Activated B cell treated with CpG ODN at 0.5 μM for 24 hours (primary cell): ENCODE measurements around the gene GPN2. TPM values are rescaled to one million over a fixed set of nuclear protein-coding genes. Genes with fewer than 3 reads are reported as not detected.

Experiments used
- ATAC-seq: fragments of 200-7000 bp; cut with Tn5 transposase; one replicate; pipeline ENCODE4 v1.10.0; 2021; ENCODE audit warnings: low read depth, mild to moderate bottlenecking, moderate library complexity
- CTCF ChIA-PET: fragments of 350-600 bp; sonication (Branson Sonifier 250); formaldehyde crosslinking; loops from one replicate; lab custom pipeline; 2021; ENCODE audit warnings: antibody characterized with exemption; lab: Charles Lee
- POLR2A ChIA-PET: fragments of 350-600 bp; sonication (Branson Sonifier 250); formaldehyde crosslinking; loops from one replicate; lab custom pipeline; 2021; ENCODE audit warnings: antibody characterized with exemption; lab: Charles Lee
- DNase-seq: peaks from one replicate; pipeline ENCODE4 v3.0.0; 2022
- H3K27ac Mint-ChIP-seq: one replicate; pipeline ENCODE4 v1.8.0; 2020; ENCODE audit warnings: mixed read lengths
- H3K27me3 Mint-ChIP-seq: one replicate; pipeline ENCODE4 v1.8.0; 2021; ENCODE audit warnings: mixed read lengths
- H3K36me3 Mint-ChIP-seq: one replicate; pipeline ENCODE4 v1.8.0; 2021; ENCODE audit warnings: low read depth, mixed read lengths
- H3K4me1 Mint-ChIP-seq: one replicate; pipeline ENCODE4 v1.8.0; 2021; ENCODE audit warnings: mixed read lengths
- H3K4me3 Mint-ChIP-seq: one replicate; pipeline ENCODE4 v1.8.0; 2020; ENCODE audit warnings: mild to moderate bottlenecking, mixed read lengths
- H3K9me3 Mint-ChIP-seq: one replicate; pipeline ENCODE4 v1.8.0; 2020; ENCODE audit warnings: mixed read lengths
- intact Hi-C: fragments of 100-400 bp; cut with micrococcal nuclease; formaldehyde crosslinking; loops from one replicate; pipeline ENCODE4 v1.15.1; 2024
- total RNA-seq: library from RNA; stranded (reverse); gene quantifications from 2 replicates; pipeline ENCODE4 v1.2.3, GENCODE V29; 2022
- TF ChIP-seq, protein P1 (sequence below): fragments of 200-600 bp; IDR thresholded peaks from one replicate; pipeline ENCODE4 v1.8.0; 2022; ENCODE audit warnings: antibody characterized with exemption, mild to moderate bottlenecking

The GPN2 gene
- total RNA-seq, 1 donor from 2014 or later, result 48.6 TPM

DNA sequence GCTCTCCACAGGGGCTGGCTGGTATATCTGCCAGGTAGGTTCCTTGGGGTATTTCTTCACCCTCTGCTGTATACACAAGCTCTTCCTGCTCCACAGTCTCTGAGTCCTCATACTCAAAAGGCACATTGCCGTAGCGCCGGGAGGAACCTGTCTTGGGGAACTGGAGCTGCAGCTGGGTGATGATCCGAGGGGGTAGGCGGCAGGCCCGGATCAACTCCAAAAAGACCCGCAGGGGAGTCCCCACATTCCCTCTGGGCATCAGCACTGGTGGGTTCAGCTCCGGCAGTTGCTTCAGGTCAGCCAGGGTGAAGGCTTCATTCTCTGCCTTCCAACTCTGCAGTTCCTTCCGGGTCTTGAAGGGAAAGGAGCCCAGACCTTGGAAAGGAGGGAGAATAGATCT is 7.3 kb upstream of the GPN2 start:
- TF ChIP-seq, protein P1, sequence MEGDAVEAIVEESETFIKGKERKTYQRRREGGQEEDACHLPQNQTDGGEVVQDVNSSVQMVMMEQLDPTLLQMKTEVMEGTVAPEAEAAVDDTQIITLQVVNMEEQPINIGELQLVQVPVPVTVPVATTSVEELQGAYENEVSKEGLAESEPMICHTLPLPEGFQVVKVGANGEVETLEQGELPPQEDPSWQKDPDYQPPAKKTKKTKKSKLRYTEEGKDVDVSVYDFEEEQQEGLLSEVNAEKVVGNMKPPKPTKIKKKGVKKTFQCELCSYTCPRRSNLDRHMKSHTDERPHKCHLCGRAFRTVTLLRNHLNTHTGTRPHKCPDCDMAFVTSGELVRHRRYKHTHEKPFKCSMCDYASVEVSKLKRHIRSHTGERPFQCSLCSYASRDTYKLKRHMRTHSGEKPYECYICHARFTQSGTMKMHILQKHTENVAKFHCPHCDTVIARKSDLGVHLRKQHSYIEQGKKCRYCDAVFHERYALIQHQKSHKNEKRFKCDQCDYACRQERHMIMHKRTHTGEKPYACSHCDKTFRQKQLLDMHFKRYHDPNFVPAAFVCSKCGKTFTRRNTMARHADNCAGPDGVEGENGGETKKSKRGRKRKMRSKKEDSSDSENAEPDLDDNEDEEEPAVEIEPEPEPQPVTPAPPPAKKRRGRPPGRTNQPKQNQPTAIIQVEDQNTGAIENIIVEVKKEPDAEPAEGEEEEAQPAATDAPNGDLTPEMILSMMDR, result no peak
- H3K27ac Mint-ChIP-seq, result no peak overlapping the region
- no peaks in the 10 kb centered on the region for H3K27me3 Mint-ChIP-seq
- H3K36me3 Mint-ChIP-seq, result peaks cover 53% of the 10 kb centered on the region
- no peaks in the 10 kb centered on the region for H3K9me3 Mint-ChIP-seq
- ATAC-seq (no peak), DNase-seq (no peak)
- intact Hi-C loops, result no loop called here
- CTCF ChIA-PET, result no interaction called here
- no peak overlapping the region for H3K4me3 Mint-ChIP-seq
- H3K4me1 Mint-ChIP-seq, result peaks cover 32% of the 10 kb centered on the region
- POLR2A ChIA-PET, result interaction anchor here (0.6 to 0.7 kb wide), 3 partner anchors 10 to 74 kb away, joined by 3 to 7 read pairs (median 3); no protein-coding TSS in a partner anchor

DNA sequence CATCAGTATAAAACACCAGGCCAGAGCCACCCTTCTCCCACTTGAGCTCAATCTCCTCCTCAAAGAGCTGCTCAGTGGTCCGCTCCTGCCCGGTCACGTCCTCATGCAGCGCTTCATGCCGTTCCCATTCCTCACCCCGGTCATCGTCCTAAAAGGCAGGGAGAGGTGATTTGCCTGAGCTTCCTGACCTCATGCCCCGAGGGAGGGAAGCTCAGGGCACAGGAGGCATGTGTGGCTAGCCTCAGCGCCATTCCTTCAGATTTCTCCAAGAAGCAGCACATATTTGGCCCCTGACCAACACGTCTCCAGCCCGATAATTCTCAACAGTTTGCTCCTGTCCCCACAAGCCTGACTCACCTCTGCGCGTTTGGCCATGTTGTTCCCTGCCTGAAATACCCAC is 4.2 kb upstream of the GPN2 start:
- ChIA-PET POLR2A (no interaction called here), CTCF (interaction anchor here (0.6 kb wide), 1 partner anchor 97 kb away, joined by 3 read pairs; no protein-coding TSS in a partner anchor)
- H3K27ac Mint-ChIP-seq, result no peak overlapping the region
- no peaks in the 10 kb centered on the region for H3K9me3 Mint-ChIP-seq
- H3K27me3 Mint-ChIP-seq, result no peaks in the 10 kb centered on the region
- TF ChIP-seq, protein P1, result no peak
- ATAC-seq (no peak), DNase-seq (no peak)
- no peak overlapping the region for H3K4me3 Mint-ChIP-seq
- intact Hi-C loops, result no loop called here
- peaks cover 67% of the 10 kb centered on the region for H3K36me3 Mint-ChIP-seq
- peaks cover 29% of the 10 kb centered on the region for H3K4me1 Mint-ChIP-seq

DNA sequence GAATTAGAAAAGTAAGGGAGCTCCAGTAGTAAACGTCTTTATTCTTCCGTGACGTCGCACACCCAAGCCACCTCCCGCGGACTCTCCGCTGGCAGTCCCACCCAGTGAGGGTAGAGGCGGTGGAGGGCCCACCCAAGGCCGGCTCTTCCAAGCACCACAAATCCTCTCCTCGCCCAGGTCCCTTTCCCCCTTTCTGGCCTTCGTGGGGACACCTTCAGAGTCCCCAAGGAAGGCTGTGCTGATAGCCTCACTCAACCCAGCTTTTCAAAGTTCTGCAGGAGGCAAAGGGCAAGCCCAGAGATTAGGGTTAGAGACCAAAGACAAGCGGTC is 349 bp upstream of the GPN2 start:
- H3K9me3 Mint-ChIP-seq, result no peaks in the 10 kb centered on the region
- peak overlapping the region; percentile 93 for H3K4me3 Mint-ChIP-seq
- H3K27ac Mint-ChIP-seq, result peak overlapping the region; percentile 89
- H3K27me3 Mint-ChIP-seq, result no peaks in the 10 kb centered on the region
- peaks cover 29% of the 10 kb centered on the region for H3K4me1 Mint-ChIP-seq
- ChIA-PET POLR2A (interaction anchor here (0.6 to 5.1 kb wide), 23 partner anchors 9 to 419 kb away, joined by 3 to 64 read pairs (median 5); partner anchors contain the start of genes GPATCH3, HMGN2, NUDC and PIGV), CTCF (interaction anchor here (0.7 to 1.4 kb wide), 3 partner anchors 9 to 70 kb away, joined by 4 to 6 read pairs (median 5); no protein-coding TSS in a partner anchor)
- no peak for DNase-seq
- peak; percentile 52 for ATAC-seq
- H3K36me3 Mint-ChIP-seq, result peaks cover 70% of the 10 kb centered on the region
- intact Hi-C loops, result loop anchor here (1.0 kb wide), 3 partner anchors 10 to 31 kb away; partner anchors contain the start of genes GPATCH3 and NUDC
- TF ChIP-seq, protein P1, result no peak

DNA sequence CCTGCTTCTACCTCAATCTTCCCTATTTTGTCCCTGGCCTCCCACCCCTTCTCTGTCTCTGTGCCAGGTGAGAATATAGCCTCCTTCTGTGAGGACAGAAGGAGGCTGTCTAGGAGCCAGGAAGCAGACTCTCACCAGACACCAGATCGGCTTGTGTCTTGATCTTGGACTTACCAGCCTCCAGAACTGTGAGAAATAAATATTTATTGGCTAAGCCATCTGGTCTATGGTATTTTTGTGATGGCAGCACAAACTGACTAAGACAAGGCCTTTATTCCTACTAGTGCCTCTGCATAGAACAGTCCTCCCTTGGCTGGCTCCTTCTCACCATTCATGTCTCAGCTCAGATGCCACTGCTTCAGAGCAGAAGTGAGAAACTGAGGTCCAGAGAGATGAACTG is 1.9 kb downstream of the GPN2 start:
- ATAC-seq, result no peak
- DNase-seq, result no peak
- Mint-ChIP-seq H3K9me3 (no peaks in the 10 kb centered on the region), H3K4me3 (peak overlapping the region; percentile 93), H3K27me3 (no peaks in the 10 kb centered on the region), H3K36me3 (peaks cover 76% of the 10 kb centered on the region), H3K27ac (peak overlapping the region; percentile 89), H3K4me1 (peaks cover 32% of the 10 kb centered on the region)
- ChIA-PET POLR2A (interaction anchor here (3.2 to 5.1 kb wide), 2 partner anchors 12 to 23 kb away, joined by 64 read pairs; partner anchors contain the start of gene GPATCH3), CTCF (interaction anchor here (1.3 to 2.0 kb wide), 3 partner anchors 29 to 286 kb away, joined by 3 to 5 read pairs (median 4); no protein-coding TSS in a partner anchor)
- TF ChIP-seq, protein P1, result no peak
- intact Hi-C loops, result no loop called here

DNA sequence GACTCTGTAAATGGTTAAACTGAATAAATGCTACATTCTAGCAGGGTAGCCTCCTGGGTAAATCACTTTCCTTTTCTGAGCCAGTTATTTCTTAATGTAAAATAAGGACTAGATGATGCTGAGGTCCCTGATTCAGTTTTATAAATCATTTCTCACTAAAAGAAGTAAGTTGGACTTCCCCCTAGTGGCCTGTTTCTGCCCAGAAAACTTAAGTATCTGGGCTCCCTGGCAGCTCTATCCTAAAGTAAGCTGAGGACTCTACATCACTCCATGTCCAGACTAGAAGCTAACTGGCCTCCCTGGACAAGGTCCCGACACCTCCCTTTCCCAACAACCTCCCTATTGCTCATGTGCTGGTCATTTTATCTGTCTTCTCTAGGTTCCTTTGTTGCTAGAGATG is 3.0 kb downstream of the GPN2 start:
- H3K4me1 Mint-ChIP-seq, result peaks cover 32% of the 10 kb centered on the region
- DNase-seq, result no peak
- TF ChIP-seq, protein P1, result no peak
- ATAC-seq, result no peak
- ChIA-PET POLR2A (interaction anchor here (0.7 to 5.1 kb wide), 5 partner anchors 12 to 785 kb away, joined by 3 to 64 read pairs (median 9); partner anchors contain the start of gene IFI6), CTCF (interaction anchor here (0.9 to 1.4 kb wide), 7 partner anchors 8 to 285 kb away, joined by 3 to 6 read pairs (median 4); no protein-coding TSS in a partner anchor)
- H3K36me3 Mint-ChIP-seq, result peaks cover 76% of the 10 kb centered on the region
- H3K9me3 Mint-ChIP-seq, result no peaks in the 10 kb centered on the region
- peak overlapping the region; percentile 56 for H3K27ac Mint-ChIP-seq
- intact Hi-C loops, result no loop called here
- no peaks in the 10 kb centered on the region for H3K27me3 Mint-ChIP-seq
- H3K4me3 Mint-ChIP-seq, result peak overlapping the region; percentile 55
